ENCODE data around the gene LILRA6.
A peak's percentile ranks its signal among the peaks of the same experiment; 100 is the strongest.
"Not testable (repeated sequence)": the region's sequence is repeated elsewhere in the genome, so short reads cannot be mapped to it uniquely, and the experiment has no call there.

Gene LILRA6

DNA sequence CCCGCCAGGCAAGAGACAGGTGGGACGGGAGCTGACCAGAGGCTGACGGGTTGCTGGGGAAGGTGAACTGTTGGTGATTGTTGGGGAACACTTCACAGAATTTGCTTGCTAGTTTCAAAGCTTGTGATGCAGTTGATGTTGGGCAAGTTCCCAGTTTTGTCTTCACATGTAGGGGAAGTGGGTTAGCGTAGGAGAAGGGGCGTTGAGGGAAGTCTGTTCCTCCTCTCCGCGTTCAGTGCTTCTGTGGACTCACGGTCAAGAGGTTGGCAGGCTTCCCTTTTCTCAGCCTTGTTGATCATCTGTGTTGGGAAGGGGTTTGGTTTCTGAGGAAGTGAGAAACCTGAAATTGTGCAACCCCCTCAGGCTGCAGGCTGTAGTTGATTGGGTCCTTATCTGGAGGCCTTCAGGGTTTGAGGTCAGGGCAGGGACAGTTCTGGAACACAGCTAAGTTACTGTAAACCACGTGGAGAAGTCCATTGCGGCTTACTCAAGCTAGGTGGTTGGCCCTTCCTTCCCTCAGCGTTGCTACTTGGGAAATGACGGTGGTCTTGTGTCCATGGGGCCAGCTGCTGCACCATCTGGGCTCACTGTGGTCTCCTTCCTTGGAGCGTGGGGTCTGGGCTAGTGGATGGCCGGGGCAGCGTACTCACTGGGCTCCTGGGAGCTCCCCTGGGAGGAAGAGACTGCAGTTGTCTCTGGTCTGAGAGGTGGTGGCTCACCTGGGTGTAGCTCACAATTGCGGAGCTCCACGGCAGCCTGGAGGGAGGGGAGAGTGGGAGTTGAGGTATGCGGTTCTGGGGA lies 34.4 kb downstream of the LILRA6 start:
- no peak for DNase-seq (ENCODE audit: low read depth)

DNA sequence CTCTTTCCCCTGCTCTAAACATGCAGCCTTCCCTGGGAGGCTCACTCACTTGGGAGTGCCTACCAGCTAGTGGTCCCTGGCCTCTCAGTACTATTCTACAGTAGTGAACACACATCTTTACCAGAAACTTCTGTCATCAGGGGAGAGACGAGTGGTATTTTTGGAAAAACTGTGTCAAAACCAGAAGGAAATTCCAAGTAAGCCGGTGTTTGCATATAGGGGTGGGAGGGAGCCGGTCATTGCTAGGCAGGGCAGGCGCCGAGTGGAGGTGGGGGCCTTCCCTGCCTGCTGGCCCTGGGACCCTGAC lies 35.0 kb downstream of the LILRA6 start:
- no peak for DNase-seq (ENCODE audit: low read depth)

DNA sequence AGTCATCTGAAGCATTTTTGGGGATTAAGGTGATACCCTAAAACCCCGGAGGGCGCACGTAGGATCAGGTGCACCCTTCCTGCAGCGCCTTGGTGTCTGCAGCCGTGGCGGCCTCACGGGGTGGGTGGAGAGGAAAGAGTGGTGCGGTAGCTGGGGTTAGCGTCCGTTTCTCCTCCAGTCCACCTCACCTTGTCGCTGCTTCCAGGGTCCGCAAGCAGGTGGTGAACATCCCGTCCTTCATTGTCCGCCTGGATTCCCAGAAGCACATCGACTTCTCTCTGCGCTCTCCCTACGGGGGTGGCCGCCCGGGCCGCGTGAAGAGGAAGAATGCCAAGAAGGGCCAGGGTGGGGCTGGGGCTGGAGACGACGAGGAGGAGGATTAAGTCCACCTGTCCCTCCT lies 35.4 kb downstream of the LILRA6 start:
- DNase-seq (ENCODE audit: low read depth) = not testable (repeated sequence)

DNA sequence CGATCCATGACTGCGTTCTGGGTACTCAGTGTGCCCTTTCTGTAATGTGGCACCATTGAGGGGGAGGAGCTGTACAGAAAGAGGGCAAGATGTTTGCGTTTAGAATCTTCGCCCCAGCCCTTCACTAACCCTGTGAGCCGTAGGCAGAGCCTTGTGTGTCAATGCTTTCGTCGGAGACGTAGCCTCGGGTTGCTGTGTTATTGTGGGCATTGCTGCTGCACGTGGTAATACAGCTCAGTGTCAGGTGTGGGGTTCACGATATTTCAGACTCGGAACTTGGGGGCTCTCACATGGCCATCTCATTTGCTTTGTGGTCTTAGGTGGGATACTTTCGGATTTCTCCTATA lies 35.8 kb downstream of the LILRA6 start:
- no peak for DNase-seq (ENCODE audit: low read depth)

DNA sequence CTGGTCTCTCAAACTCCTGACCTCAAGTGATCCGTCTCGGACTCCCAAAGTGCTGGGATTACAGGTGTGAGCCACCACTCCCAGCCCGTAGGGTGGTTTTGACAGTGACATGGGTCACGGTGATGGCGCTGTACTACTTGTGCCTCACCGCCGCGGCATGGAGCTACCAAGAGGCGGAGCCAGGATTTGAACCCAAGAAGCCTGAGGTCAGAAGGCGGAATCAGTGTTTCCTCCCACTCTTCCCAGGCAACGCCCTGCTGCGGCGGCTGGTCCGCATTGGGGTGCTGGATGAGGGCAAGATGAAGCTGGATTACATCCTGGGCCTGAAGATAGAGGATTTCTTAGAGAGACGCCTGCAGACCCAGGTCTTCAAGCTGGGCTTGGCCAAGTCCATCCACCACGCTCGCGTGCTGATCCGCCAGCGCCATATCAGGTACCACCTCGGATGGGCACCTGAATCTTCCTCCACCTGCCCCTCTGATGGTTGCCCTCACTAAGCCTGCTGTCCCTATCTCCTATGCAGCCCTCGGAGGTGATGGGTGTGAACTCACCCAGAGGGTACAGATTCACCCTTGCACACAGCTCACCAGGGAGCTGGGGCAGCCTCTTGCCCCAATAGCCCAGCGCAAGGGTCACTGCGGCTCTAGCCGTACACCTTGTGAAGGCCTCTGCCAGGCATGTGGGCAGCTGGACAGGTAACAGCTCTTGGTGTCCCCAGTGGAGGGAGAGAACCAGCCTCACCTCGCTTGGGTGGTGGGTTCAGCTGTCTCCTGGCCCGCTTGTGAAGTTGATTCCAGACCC lies 36.4 kb downstream of the LILRA6 start:
- no peak for DNase-seq (ENCODE audit: low read depth)

DNA sequence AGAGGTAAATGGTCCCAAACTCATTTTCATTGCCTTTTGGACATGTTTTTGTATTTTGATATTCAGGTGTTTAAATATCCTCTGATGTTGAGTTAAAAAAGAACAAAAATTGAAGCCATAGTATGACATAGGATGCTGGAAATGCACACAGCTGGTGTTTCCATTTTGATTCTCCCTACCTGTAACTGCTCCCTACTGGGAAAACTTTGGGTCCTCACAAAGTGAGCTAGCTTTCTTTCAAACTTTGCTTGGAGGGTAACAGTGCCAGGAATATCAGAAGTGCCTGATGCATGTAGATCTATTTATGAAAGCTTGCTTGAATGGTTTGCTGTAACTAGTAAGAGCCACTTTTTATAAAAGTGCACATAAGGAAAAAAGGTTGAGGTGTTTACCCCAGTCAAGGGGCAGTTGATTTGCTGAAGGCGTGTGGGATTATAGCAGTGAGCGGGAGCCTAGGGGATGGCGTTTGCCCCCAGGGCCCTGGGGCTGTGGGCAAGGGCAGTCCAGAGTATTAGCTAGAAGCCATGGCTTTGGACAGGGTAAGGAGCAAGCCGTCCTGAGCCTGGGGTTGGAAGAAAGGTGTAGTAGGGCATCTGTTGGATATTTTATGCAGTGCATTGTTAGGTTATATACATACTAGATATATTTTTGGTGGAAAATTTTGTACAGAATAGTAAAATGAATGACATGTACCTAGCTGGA lies 37.7 kb downstream of the LILRA6 start:
- no peak for DNase-seq (ENCODE audit: low read depth)

DNA sequence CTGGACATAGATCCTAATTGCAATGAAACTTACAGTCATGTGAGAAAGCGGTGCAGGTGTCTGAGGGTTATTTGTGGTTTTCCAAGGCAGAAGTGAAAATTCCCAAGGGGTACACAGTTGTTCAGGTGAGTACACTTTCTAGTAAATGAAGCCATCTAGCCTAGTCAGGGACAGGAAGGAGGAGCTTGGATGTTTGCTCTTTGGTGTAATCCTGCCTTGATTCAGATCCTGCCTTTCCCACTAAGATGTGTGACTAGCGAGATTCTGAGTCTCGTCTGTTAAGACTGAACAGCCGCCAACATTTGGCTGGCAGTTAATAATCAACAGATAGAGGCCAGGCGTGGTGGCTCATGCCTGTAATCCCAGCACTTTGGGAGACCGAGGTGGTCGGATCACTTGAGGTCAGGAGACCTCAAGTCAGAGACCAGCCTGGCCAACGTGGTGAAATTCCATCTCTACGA lies 39.4 kb downstream of the LILRA6 start:
- no peak for DNase-seq (ENCODE audit: low read depth)

DNA sequence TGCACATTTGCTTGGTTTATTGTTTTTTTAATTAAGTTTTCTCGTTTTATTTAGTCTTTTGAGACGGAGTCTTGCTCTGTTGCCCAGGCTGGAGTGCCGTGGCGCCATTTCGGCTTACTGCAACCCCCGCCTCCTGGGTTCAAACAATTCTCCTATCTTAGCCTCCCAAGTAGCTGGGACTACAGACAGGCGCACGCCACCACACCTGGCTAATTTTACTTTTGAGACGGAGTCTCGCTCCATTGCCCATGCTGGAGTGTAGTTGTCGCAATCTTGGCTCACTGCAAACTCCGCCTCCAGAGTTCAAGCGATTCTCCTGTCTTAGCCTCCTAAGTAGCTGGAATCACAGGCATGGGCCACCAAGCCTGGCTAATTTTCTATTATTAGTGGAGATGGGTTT lies 40.6 kb downstream of the LILRA6 start:
- no peak for DNase-seq (ENCODE audit: low read depth)

DNA sequence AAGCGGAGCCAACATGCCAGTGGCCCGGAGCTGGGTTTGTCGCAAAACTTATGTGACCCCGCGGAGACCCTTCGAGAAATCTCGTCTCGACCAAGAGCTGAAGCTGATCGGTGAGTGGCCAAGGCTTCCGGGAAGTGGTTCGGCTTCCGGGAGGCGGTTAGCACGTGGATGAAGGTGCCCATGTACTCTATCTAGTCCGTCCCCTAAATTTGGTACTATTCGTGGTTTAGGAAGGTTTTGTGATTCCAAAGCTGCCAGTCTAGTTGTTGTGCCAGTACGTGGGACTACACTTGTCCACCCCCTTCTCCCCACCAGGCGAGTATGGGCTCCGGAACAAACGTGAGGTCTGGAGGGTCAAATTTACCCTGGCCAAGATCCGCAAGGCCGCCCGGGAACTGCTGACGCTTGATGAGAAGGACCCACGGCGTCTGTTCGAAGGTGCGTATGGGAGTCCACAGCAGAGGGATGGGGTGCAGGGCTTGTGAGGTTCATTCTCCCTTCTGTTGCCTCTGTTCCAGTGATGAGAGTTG lies 41.4 kb downstream of the LILRA6 start:
- DNase-seq (ENCODE audit: low read depth) = no peak

DNA sequence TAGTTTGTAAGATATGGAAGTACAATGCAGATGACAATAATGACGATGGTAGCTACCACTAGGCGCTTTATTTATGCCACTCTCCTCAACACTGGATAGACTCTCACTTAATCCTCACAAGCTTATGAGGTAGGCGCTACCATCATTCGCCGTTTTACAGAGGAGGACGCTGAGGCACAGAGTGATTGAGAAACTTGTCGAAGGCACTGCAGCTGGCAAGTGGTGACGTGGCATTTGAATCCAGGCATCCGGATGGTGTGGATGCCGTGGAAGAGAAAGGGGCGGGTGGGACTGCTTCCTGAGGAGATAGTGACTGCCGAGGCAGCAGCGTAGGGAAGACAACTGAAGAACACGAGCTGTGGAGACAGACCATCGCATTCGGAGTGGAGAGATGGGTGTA lies 43.2 kb downstream of the LILRA6 start:
- no peak for DNase-seq (ENCODE audit: low read depth)

DNA sequence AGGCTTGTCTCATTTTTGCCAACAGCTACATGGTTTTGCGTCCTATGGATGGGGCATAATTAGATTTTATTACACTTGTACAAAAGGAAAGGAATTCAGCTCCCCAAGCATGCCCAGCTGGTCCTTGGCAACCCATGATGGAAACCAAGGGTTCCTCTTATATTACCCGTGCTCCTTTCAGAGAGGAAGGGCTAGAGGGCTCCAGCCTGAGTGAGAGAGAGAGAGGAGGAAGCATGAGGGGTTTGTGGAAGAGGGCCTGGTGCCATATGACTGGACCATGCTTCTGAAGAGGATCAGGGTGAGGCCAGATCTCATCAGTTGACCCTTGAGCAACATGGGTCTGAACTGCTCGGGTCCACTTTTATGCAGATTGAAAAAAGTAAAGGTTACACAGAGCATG lies 45.5 kb downstream of the LILRA6 start:
- no peak for DNase-seq (ENCODE audit: low read depth)

DNA sequence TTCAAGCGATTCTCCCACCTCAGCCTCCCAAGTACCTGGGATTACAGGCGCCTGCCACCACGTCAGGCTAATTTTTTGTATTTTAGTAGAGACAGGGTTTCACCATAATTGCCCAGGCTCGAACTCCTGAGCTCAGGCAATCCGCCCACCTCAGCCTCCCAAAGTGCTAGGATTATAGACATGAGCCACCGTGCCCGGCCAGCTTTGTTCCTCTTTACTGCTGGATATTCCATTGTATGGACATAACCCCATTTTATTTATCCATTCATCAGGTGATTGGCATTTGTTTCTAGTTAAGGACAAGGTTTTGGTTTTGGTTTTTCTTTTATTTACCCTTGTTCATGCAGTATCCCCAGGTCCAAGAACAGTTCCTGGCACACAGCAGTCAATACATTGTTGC lies 46.1 kb downstream of the LILRA6 start:
- no peak for DNase-seq (ENCODE audit: low read depth)

DNA sequence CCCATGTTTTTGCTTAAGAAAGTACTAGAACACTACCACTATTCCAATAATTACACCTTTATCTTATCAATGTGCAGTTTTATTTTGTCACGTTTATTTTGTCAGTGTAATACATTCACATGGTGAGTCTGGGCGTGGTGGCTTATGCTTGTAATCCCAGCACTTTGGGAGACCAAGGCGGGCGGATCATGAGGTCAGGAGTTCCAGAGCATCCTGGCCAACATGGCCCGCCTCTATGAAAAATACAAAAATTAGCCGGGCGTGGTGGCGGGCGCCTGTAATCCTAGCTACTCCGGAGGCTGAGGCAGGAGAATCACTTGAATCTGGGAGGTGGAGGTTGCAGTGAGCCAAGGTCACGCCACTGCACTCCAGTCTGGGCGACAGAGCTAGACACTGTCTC lies 48.1 kb downstream of the LILRA6 start:
- DNase-seq (ENCODE audit: low read depth) = not testable (repeated sequence)

DNA sequence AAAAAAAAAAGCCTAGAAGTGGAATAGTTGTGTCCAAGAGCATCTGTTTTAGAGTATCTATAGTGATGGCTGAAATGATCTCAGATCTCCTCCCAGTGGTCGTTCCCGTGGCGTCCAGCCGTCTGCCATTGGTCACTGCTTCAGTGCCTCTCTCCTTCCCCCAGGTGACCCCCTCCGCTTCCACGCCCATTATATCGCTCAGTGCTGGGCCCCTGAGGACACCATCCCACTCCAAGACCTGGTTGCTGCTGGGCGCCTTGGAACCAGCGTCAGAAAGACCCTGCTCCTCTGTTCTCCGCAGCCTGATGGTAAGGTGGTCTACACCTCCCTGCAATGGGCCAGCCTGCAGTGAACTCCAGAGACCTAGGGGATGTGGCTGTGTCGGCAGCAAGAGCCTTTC lies 49.6 kb downstream of the LILRA6 start:
- DNase-seq (ENCODE audit: low read depth) = no peak

DNA sequence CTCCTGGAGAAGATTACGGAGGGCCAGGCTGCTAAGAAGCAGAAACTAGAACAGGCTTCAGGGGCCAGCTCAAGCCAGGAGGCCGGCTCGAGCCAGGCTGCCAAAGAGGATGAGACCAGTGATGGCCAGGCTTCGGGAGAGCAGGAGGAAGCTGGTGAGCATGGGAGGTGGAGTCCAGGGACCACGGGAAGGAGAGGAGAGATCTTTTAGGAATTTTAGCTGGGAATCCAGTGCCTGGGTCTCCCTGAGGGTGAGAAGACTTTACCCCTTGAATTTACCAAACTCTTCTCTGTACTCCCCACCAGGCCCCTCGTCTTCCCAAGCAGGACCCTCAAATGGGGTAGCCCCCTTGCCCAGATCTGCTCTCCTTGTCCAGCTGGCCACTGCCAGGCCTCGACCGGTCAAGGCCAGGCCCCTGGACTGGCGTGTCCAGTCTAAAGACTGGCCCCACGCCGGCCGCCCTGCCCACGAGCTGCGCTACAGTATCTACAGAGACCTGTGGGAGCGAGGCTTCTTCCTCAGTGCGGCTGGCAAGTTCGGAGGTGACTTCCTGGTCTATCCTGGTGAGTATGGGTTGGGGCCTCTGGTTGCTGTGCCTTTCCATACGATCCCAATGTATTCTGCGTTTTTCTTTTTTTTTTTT lies 50.7 kb downstream of the LILRA6 start:
- DNase-seq (ENCODE audit: low read depth) = no peak

DNA sequence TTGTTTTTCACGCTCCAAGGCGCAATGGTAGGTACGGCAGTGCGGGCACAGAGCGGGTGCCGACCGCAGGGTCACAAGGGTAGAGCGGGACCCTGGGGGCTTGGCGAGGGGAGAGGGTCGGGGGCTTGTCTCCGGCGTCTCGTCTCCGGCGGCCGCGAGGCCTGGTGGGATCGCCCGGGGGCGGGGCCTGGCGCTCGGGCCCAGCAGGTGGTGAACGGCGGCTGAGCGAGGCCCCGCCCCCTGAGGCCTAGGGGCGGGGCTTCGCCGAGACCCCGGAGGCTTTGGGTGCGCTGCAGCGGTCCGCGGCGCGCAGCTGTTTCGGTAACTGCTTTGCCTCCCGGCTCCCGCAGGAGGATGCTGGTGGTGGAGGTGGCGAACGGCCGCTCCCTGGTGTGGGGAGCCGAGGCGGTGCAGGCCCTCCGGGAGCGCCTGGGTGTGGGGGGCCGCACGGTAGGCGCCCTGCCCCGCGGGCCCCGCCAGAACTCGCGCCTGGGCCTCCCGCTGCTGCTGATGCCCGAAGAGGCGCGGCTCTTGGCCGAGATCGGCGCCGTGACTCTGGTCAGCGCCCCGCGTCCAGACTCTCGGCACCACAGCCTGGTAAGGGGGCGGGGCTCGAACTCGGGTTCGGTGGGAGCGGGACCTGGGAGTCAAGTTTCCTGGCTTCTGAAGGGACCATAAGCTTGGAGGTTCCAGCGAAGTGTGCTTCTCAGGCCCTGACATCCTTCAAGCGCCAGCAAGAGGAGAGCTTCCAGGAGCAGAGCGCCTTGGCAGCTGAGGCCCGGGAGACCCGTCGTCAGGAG lies 51.4 kb downstream of the LILRA6 start, which contains the start of gene TSEN34:
Gene TSEN34 (plus strand): TSS at position 298 of the 800 bp plus-strand sequence. CDS start 57 bp downstream, at position 355.
- peak; percentile 79 for DNase-seq (ENCODE audit: low read depth)

DNA sequence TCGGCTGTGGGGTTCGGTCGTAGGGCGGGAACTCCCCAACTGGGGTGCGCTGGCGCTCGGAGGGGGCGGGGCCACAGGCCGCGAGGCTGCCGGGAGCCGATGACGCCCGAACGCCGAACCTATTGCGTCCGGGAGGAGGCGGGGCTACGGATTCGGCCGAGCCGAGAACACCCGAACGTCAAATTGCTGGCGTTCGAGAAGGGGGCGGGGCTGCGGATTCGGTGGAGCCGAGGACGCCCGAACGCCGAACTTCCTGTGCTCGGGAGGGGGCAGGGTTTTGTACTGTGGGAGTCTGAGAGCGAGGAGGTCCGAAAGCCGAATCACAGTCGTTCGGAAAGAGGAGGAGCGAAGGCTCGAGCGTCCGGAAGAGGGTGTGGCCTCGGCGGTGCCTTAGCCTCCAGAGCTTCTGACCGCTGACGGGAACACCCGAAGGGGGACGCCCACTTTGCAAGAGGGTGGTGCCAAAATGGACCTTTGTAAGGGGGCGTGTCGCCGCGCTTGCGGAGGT lies 52.0 kb downstream of the LILRA6 start:
- DNase-seq (ENCODE audit: low read depth) = peak; percentile 100

DNA sequence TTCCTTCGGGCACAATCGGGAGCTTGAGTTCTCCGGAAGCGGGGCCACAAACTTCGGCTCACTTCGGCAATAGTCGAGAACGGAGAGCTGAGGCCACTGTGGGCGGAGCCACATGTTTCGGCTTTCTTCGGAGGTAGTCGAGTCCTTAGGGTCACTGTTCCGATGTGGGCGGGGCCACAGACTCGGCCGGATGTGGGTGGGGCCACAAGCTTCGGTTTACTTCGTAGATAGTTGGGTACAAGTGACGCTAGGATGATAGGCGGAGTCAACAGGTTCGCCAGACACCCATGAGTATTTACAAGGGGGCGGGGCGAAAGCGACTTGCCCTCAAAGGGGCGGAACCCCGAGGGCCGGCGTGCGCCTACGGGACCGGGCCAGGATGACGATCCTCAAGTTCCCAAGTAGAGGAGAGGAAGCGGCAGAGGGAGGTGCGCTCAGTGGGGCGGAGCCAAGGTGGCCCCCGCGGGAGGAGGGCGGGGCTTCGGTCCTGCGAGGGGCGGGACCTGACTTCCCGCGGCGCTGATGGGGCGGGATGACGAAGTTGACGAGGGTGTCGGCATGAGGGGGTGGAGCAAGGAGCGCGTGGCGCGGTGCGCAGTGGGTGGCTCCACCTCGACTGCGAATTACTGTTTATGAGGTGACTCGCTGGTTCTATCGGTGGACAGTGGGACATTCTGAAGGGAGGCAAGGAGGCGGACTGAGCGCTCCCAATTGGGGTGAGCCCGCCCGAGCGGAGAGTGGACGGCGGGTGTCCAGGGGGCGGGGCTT lies 52.7 kb downstream of the LILRA6 start:
- peak; percentile 99 for DNase-seq (ENCODE audit: low read depth)

DNA sequence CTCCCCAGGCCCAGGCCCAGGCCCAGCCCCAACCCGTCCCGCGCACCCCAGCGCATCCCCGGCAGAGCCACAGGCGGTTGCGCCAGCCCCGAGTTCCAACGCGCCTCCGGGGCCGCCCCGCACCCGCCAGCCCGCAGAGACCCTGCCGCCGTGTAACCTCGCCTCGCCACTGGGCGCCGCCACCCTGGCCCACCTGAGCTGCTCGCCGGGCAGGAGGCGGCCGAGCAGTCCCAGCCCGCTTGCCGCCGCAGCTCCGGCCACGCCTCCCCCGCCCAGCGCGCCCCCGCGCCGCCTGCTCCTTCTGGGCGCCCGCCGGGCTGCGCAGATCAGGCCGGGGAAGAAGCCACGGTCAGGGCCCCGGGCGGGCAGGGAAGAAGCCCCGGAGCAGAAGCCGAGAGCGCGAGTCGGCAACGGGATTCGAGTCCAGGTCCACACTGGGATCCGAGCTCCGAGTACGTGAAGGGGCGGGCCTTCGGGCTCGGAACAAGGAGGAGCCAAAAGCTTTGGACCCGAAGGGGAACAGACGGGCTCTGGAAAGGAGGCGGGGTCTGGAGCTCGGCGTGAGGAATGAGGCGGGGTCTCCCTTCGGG lies 53.4 kb downstream of the LILRA6 start, which contains the start of gene MBOAT7:
Gene MBOAT7 (minus strand): TSS at position 436 of the 590 bp plus-strand sequence. CDS start 1,072 bp downstream, outside the sequence.
- no peak for DNase-seq (ENCODE audit: low read depth)
